Measurements from ENCODE around the gene KRTAP4-7.
A peak's percentile ranks its signal among the peaks of the same experiment; 100 is the strongest.
"Not testable (repeated sequence)": the region's sequence is repeated elsewhere in the genome, so short reads cannot be mapped to it uniquely, and the experiment has no call there.

KRTAP4-7 gene

DNA sequence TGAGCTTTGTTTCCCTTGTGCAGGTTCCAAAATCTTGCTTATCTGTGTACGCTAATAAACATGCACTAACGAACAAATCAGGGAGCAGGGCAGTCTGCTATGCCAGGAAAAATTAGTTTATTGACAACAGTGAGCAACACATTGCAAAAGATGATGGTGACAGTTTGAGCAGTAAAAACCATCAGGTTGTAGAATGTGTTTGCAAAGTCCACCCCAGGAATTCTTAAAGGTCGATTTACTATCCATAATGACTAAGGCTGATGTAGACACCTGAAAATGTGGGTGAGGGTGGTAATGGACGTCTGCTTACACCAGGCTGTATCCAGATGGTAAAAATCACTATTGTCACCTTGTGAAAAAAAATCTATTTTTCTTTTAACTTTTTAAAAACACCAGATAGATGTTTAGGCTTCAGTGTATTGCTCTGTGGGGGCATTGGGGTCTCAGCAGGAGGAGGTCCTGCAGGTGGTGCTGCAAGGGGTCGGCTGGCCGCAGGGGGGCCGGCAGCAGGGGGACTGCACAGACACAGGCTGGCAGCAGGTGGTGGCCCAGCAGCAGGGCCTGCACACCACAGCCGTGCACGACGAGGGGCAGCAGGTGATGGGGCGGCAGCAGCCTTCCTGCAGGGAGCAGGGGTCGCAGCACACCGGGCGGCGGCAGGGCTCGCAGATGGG, 18.8 kb upstream of the KRTAP4-7 start:
- DNase-seq (ENCODE audit: low read depth) = not testable (repeated sequence)

DNA sequence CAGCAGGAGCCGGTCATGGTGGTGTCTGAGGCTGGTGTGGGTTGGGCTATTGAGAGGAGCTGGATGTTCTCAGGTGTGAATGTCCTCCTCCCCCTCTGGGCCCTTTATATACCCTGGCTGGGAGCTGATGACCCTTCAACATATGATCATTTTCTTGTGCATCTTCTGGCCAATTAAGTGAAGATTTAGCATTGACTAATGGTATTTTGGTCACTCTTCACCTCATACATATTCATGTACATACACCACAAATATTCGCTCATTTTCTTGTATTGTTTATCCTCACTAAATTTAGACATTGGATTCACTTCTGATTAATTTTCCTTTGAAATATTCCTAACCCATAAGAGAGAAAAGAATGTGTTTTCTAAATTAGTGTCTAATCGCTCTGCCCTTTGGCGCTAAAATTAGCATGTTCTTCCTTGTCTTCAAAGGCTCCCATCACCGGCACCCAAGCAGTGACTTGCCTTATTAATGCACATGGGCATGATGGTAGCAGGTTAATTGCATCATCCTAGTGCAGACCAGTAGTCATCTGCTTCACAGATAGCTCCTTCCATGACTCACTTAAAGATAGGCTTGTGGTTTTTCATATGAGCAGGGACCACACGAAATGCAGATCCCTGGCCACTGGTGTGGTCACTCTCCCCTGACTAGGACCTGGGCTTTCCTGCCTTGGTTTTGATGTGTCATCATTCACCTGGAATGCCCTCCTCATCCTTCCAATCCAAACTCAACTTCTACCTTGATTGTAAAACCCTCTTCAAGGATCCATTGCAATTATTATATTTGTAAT, 17.9 kb upstream of the KRTAP4-7 start, which contains the start of gene KRTAP2-4:
Gene KRTAP2-4, minus strand, starts transcription at position 51 of the 796 bp plus-strand sequence. Its CDS starts 34 bp downstream, at position 17.
- DNase-seq (ENCODE audit: low read depth) = peak; percentile 80

DNA sequence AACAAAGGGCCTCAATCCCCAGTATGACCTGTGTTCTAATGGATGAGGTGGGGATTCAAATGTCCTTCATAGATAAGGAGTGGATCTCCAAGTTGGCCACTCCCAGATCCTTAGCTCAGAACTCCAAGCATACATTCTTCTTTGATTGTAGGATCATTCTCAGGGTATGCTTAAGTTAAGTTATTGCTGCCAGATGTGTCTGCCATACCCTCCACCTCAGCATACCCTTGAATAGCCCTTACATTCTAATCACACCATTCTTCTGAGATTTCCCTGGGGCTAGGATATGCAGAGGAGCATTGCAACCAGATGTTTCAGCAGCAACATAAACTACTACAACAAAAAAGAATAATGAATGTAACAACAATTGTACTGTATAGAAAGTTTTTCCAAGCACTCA, 16.7 kb upstream of the KRTAP4-7 start:
- DNase-seq (ENCODE audit: low read depth) = no peak

DNA sequence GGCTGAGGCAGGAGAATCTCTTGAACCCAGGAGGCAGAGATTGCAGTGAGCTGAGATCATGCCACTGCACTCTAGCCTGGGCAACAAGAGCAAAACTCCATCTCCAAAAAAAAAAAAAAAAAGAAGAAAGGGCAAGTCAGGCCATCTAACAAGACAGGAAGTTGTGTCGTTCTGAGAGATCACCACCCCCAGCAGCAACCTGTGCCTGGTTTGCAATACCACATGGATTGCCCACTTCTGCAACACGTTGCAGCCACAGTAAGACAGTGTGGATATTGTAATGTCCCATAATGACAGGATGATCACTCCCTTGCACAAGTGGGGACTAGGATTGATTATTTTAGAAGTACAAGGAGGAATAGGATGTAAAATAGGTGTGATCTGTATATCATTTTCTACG, 14.9 kb upstream of the KRTAP4-7 start:
- no peak for DNase-seq (ENCODE audit: low read depth)

DNA sequence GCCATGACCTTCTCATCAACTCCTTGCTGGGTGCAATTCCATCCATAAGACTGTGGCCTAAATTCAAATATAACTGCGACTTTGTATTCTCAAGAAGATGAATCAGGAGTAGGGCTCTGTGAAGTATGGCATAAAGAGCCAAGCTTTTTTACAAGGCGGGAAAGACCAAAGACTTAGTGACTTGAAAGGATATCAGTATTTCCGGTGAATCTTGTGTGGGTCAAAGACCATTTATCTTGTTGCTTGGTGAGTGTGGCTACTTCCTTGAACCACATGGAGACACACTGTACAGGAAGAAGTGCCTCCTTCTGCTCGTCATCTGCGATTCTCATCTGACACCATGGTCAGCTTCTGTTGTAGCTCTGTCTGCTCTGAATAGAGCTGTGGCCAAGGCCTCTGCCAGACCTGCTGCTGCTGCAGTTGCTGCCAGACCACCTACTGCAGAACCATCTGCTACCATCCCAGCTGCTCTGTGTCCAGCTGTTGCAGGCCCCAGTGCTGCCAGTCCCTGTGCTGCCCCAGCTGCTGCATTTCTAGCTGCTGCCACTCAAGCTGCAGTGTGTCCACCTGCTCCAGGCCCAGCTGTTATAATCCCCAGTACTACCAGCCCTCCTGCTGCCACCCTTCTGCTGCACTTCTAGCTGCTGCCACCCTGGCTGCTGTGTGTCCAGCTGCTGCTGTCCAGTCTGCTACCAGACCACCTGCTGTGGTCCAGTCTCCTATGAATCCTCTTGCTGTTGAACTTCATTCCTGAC, 12.2 kb upstream of the KRTAP4-7 start:
- no peak for DNase-seq (ENCODE audit: low read depth)

DNA sequence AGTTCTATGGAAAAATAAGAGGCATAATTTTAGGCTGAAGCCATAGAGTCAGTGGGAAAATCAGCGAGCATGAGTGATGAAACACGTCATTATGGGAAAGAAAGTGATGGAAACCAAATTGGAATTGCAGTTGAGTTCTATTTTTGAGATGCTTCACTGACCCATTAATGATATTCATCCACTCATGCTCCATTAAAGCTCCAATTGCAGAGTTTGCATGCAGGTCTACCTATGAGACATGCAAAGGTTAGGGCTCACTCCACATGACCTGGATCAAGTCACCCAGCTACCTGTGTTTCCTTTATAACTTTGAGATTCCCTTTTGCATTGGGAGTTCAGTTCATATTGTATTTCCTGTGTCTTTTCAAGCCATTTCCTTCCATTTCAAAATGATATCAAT, 10.3 kb upstream of the KRTAP4-7 start:
- DNase-seq (ENCODE audit: low read depth) = no peak

DNA sequence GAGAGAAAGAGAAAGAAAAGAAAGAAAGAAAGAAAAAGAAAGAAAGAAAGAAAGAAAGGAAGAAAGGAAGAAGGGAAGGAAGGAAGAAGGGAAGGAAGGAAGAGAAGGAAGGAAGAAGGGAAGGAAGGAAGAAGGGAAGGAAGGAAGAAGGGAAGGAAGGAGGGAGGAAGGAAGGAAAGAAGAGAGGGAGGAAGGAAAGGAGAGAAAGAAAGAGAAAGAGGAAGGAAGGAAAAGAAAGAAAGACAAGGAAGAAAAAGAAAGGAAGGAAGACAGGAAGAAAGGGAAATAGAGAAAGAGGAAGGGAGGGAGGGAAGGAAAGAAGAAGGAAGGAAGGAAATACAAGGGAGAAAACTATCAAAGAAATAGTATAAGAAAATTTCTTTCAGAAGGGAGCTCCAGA, 7.2 kb upstream of the KRTAP4-7 start:
- DNase-seq (ENCODE audit: low read depth) = no peak

DNA sequence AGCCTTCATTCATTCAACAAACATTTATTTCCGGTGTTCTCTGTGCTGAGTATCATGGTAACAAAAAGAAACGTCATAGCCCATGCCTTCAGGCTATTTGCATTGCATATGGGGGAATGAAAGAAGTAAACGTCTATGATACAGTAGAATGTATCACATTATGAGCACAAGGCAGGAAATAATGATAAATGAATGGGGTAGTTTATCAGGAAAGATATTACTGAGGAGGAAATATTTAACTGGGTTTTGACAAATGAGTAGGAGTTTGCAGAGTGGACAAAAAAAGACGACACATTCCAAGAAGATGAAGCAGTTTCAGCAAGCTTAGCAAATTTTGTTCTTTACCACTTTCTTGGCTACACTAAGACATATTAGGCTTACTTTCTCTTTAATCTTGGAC, 1.3 kb upstream of the KRTAP4-7 start:
- DNase-seq (ENCODE audit: low read depth) = no peak

DNA sequence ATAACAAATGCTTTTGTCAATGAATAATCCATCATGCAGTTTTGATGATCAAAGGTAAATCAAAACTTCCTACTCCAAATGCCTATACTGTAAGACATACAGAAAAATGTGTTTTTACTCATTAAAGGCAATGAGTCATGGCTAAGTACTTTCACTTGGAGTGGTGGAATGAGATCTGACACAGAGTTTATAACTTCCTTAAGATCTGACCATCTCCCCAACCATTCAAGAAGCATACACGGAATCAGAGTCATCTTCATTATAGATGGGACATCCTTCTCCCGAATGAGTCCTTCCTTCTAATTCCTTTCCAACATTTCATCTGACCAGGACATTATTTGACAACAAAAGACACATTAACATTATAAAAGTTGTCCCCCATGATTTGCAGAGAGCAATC, 523 bp upstream of the KRTAP4-7 start:
- DNase-seq (ENCODE audit: low read depth) = not testable (repeated sequence)

DNA sequence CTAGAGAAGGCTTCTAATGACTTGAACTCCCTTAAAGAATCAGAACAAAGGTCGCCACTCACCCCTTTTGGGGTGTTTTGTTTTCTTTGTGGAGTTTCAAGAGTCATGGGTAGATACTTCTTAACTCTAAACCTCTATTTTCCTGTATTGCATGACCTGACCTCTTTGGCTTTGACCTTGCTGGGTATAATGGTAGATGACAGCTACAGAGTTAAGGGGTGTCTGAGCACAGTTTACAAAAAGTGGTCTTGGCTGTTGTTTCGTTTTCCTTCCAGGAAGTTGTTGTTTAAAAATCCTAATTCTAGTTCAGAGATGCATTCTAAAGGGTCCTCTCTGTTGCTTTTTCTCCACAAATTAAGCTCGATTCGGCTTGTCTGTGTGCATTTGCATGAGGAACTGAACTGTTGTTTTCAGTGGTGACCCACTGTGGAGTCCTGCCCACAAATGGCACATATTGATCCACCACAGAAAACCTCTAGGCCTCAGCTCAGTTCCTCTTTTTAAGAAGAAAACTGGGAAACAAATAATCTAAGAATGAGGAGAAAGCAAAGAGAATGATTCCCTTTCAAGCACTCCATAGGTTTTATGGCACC, 4.9 kb downstream of the KRTAP4-7 start:
- not testable (repeated sequence) for DNase-seq (ENCODE audit: low read depth)

DNA sequence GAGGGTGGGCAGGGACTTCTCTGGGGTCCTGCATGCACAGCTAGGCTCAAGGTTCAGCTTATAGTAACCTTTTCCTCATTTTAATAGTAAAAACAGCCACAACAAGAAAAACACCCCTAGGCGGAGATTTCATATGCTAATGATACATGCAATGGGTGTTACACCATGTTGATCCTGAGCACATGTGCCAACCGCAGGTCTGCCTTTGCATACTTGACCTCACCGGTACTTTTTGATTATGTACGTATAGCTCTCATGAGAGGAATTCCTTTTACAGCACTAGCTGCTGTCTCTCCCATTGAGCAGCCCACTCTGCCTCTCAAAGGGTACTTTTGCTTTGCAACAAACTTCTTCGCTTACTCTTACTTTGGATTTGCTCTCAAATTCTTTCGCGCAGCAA, 12.1 kb downstream of the KRTAP4-7 start:
- no peak for DNase-seq (ENCODE audit: low read depth)

DNA sequence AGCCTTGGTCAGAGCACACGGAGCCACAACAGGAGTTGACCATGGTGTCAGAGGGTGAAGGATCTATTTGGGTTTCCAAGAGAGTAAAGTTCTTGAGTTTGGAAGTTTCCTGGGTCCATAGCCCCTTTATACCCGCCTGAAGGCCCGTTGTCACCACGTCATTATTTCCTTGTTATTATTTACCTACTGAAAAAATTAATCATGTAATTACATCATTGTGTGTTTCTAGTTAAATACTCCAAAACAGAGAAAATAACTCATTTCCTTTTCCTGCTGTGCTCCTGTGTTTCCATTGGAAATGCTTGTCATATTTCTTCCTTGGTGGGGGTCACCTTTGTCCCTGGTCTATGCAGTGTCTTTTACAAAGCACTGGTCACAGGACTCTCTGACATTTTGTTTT, 14.1 kb downstream of the KRTAP4-7 start, which contains the start of gene KRTAP4-8:
Gene KRTAP4-8, minus strand, starts transcription at position 101 of the 400 bp plus-strand sequence. Its CDS starts 58 bp downstream, at position 43.
- DNase-seq (ENCODE audit: low read depth) = no peak

DNA sequence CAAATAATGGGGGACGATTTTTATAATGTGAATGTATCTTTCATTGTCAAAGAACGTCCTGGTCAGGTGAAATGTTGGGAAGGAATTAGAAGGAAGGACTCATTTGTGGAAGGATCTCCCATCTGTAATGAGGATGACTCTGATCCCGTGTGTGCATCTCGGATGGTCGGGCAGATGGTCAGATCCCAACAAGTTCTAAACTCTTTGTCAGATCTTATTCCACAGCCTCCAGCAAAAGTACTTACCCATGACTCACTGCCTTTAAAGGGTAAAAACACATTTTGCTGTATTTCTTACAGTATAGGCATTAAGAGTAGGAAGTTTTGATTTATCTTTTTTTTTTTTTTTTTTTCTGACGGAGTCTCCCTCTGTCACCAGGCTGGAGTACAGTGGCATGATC, 14.5 kb downstream of the KRTAP4-7 start:
- DNase-seq (ENCODE audit: low read depth) = no peak

DNA sequence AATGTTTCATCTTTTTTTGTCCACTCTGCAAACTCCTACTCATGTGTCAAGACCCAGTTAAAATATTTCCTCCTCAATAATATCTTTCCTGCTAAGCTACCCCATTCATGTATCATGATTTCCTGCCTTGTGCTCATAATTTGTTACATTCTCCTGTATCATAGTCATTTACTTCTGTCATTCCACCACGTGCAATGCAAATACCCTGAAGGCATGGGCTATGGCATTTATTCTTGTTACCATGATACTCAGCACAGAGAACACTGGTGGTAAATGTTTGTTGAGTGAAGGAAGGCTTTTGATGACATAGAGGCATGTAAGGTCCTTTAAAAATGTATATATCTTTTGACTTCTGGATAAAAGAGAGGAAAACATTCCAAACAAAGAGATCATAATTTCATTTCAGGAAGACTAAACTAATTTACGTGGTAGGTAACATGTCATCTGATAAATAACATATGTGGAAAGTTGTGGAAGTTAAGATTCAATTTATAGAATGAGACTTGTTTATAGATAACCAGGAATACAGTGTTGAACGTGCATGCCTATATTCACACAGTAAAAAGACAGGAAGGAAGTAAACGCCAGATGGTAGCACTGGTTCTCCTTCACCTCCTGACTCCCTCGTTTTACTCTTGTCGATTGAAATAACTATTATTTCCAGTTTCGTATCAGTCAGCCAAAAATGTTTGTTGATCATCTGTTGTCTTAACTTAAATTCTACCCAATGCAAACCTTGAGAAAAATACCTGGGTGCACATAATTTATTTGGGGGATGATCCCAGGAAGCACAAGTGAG, 15.9 kb downstream of the KRTAP4-7 start:
- DNase-seq (ENCODE audit: low read depth) = peak; percentile 79

DNA sequence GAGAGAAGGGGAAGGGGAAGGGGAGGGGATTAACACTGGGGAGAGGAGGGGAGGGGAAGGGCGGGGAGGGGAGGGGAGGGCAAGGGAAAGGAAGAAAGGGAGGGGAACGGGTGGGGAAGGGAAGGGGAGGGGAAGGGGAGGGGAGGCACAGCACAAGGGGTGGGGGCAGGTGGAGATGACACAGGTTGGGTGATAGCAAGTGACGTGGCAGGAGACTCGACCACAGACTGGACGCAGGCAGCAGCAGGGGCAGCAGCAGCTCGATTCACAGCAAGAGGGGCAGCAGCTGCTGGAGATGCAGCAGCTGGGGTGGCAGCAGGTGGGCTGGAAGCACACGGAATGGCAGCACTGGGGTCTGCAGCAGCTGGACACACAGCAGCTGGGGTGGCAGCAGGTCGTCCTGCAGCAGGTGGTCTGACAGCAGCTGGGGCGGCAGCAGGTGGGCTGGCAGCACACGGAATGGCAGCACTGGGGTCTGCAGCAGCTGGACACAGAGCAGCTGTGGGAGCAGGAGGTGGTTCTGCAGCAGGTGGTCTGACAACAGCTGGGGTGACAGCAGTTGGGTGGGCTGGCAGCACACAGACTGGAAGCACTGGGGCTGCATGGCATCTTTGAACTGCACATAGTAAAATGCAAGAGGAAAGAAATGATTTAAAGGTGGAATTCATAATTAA, 17.8 kb downstream of the KRTAP4-7 start, which contains the start of gene KRTAP4-16:
Gene KRTAP4-16, minus strand, starts transcription at position 624 of the 674 bp plus-strand sequence. Its CDS starts 0 bp downstream, at position 624.
- no peak for DNase-seq (ENCODE audit: low read depth)

DNA sequence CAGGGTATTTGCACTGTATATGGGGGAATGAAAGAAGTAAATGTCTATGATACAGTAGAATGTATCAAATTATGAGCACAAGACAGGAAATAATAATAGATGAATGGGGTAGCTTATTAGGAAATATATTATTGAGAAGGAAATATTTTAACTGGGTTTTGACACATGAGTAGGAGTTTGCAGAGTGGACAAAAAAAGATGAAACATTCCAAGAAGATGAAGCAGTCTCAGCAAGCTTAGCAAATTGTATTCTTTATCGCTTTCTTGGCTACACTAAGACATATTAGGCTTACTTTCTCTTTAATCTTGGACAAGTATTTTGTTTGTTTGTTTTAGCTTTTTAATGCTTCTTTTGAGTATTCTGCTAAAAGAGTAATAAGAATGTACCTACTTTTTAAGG, 19.9 kb downstream of the KRTAP4-7 start:
- no peak for DNase-seq (ENCODE audit: low read depth)

DNA sequence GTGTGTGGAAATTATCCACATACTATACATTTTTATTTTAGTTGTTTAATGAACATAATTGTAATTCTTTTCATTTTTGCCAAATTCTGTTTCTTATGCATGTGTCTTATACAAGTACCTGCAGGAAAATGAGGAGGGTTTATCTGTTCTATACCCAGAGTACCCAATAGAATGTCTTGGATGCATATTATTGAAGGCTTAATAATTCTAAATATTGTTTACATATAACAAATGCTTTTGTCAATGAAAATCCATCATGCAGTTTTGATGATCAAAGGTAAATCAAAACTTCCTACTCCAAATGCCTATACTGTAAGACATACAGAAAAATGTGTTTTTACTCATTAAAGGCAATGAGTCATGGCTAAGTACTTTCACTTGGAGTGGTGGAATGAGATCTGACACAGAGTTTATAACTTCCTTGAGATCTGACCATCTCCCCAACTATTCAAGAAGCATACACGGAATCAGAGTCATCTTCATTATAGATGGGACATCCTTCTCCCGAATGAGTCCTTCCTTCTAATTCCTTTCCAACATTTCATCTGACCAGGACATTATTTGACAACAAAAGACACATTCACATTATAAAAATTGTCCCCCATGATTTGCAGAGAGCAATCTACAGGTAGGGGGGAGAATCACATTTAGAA, 20.6 kb downstream of the KRTAP4-7 start:
- not testable (repeated sequence) for DNase-seq (ENCODE audit: low read depth)

DNA sequence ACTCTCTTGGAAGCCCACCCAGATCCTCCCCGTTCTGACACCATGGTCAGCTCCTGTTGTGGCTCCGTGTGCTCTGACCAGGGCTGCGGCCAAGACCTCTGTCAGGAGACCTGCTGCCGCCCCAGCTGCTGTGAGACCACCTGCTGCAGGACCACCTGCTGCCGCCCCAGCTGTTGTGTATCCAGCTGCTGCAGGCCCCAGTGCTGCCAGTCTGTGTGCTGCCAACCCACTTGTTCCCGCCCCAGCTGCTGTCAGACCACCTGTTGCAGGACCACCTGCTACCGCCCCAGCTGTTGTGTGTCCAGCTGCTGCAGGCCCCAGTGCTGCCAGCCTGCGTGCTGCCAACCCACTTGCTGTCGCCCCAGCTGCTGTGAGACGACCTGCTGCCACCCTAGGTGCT, 21.4 kb downstream of the KRTAP4-7 start, which contains the start of gene KRTAP4-9:
Gene KRTAP4-9, plus strand, starts transcription at position 43 of the 400 bp plus-strand sequence. Its CDS starts 0 bp downstream, at position 43.
- not testable (repeated sequence) for DNase-seq (ENCODE audit: low read depth)

DNA sequence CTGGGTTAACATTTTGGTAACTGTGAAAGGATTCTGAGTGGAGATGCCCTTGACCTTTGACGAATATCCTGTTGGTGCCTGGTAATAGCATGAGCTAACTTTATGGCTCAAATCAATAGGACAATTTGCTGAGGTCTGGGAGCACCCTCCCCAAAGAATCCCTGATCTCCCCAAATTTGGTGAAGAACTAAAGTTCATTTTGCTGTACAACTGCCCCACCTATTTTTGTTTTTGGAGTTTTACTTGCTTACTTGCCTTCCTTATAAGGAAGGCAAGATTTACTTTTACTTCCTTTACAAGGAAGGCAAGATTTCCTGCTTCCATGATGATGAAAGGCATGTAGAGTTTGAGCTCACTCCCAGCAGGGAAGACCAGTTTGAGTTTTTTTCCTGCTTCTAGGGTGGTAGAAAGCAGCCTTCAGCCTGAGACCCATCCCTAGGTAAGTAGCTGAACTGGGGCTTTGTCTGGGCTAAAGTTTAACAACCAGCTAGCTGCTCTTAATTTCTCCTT, 24.0 kb downstream of the KRTAP4-7 start:
- DNase-seq (ENCODE audit: low read depth) = no peak

Data from HS-5 (cell line).